ENCODE measurements around the gene CERS6.
"Not testable (repeated sequence)": the region's sequence is repeated elsewhere in the genome, so short reads cannot be mapped to it uniquely, and the experiment has no call there.

Gene CERS6

DNA sequence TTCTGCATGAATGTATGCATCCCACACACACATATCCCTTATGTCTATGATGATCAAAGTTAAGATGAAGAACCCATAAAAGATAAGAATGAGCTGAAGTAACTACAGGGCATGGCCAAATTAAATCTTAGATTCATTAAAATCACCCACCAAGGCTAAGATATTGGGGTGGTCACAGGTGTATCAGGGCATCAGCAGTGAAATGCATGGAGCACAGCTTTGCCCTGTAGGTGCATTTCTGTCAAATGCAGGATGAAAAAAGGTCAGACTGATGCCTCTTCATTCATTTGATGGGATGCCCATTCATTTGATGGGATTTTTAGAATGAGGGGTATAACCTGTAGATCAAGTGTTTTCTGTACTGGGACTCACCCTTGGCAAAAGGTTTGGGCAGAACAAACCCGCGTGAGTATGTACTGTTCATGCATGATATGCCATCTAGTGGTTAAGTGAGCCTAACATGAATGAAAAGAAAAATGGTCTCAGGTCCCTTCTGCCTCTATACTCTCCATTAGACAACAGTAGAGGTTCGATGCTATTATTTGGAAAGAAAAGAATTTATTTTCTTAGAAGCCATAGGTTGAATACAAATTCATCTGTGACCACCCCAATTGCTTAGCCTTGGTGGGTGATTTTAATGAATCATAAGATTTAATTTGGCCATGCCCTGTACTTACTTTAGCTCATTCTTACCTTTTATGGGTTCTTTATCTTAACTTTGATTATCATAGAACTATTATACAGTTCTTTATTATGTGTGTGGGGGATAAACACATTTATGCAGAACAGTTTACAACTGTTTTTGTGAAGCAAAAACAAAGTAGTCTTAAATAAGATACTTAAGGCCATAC lies 303.1 kb downstream of the CERS6 start:
- Mint-ChIP-seq H3K27ac (no peak overlapping the region), H3K4me1 (peaks cover 27% of the 10 kb centered on the region), H3K9me3 (no peaks in the 10 kb centered on the region), H3K36me3 (no peaks in the 10 kb centered on the region), H3K4me3 (no peak overlapping the region)
- ATAC-seq (peak; percentile 78), DNase-seq (ENCODE audit: low spot score in 2 of 2) (no peak)

DNA sequence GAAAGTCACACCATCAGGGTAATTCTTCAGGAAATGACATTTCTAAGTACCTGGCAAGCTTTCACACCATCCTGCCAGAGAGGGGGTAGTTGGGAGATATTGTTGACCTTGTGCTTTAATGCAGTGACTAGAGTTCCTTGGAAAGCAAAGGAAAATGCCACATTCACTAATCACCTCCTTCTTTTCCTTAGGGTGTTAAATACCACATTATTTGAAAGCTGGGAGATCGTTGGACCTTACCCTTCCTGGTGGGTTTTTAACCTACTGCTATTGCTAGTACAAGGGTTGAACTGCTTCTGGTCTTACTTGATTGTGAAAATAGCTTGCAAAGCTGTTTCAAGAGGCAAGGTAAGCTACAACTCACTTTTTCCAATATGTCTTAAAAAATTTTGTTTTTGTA lies 309.3 kb downstream of the CERS6 start:
- H3K4me3 Mint-ChIP-seq: no peak overlapping the region
- H3K4me1 Mint-ChIP-seq: no peaks in the 10 kb centered on the region
- no peak for ATAC-seq
- H3K9me3 Mint-ChIP-seq: no peaks in the 10 kb centered on the region
- H3K36me3 Mint-ChIP-seq: peaks cover 4% of the 10 kb centered on the region
- H3K27ac Mint-ChIP-seq: no peak overlapping the region
- no peak for DNase-seq (ENCODE audit: low spot score in 2 of 2)

DNA sequence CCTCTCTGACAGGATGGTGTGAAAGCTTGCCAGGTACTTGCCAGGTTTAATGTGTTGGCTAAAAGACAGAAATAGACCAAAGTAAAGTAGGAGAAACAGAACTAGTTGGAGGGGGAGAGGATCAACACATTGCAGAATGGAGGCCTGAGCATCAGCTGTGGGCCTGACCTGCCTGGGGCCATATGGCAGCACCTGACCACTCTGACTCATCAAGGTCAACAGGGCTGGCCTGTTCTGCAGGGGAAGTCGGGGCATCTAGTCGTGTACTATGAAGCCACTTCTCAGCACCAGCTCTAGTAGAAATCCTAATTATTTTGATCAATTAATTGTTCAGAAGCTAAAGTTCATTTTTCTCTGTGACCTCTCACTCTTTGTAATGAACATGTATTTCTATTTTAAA lies 310.5 kb downstream of the CERS6 start:
- Mint-ChIP-seq H3K27ac (no peak overlapping the region), H3K4me1 (no peaks in the 10 kb centered on the region), H3K36me3 (peaks cover 4% of the 10 kb centered on the region), H3K9me3 (no peaks in the 10 kb centered on the region), H3K4me3 (no peak overlapping the region)
- no peak for ATAC-seq
- no peak for DNase-seq (ENCODE audit: low spot score in 2 of 2)

DNA sequence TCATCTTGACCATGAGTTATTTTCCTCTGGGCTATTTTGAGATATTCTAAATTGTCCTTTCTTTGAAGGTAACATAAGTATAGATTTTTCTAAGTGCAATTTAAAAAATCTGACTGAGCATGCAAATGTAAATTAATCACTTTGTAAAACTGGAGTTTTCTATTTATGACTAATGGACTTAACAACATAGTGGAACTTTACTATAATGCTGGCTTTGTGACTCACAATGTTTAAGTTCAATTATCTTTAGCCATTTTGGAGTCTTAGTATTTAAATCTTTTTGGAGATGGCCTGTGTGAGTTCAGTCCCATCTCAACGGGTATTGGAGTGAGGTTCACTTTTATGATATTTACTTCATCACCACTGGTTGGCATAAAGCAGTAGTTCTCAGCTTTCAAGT lies 311.2 kb downstream of the CERS6 start:
- ATAC-seq (no peak), DNase-seq (ENCODE audit: low spot score in 2 of 2) (no peak)
- Mint-ChIP-seq H3K27ac (no peak overlapping the region), H3K4me3 (no peak overlapping the region), H3K36me3 (peaks cover 4% of the 10 kb centered on the region), H3K4me1 (no peaks in the 10 kb centered on the region), H3K9me3 (no peaks in the 10 kb centered on the region)

DNA sequence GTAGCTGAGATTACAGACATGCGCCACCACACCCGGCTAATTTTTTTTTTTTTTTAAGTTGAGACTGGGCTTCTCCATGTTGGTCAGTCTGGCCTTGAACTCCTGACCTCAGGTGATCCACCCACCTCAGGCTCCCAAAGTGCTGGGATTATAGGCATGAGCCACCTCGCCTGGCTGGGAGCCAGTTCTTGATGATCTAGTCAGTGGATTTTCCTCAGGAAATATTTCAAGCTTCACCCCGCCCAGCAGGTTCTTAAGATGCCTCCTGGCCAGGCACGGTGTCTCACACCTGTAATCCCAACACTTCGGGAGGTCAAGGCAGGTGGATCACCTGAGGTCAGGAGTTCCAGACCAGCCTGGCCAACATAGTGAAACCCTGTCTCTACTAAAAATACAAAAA lies 312.3 kb downstream of the CERS6 start:
- DNase-seq (ENCODE audit: low spot score in 2 of 2); ATAC-seq; H3K4me1 Mint-ChIP-seq; H3K27ac Mint-ChIP-seq; H3K9me3 Mint-ChIP-seq; H3K36me3 Mint-ChIP-seq; H3K4me3 Mint-ChIP-seq: not testable (repeated sequence)

DNA sequence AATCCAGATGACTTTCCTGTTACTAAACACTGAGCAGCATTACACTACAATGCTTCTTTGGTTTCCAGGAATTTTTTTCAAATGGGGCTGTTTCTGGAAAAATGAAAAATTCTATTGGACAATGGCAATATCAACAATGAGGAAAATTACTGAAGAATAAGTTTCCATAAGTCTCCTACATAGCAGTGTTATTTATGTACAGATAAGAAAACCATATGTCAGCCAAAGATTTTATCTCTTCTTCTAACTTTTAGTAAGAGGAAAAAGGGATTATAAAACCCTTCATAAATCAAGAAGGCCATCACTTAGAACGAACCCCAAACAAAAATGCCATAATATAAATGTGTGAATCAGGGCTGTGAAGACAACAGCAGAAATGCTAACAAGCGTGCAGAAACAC lies 314.7 kb downstream of the CERS6 start:
- Mint-ChIP-seq H3K27ac (no peak overlapping the region), H3K4me1 (no peaks in the 10 kb centered on the region), H3K4me3 (no peak overlapping the region), H3K36me3 (peaks cover 4% of the 10 kb centered on the region), H3K9me3 (no peaks in the 10 kb centered on the region)
- DNase-seq (ENCODE audit: low spot score in 2 of 2): no peak
- no peak for ATAC-seq

DNA sequence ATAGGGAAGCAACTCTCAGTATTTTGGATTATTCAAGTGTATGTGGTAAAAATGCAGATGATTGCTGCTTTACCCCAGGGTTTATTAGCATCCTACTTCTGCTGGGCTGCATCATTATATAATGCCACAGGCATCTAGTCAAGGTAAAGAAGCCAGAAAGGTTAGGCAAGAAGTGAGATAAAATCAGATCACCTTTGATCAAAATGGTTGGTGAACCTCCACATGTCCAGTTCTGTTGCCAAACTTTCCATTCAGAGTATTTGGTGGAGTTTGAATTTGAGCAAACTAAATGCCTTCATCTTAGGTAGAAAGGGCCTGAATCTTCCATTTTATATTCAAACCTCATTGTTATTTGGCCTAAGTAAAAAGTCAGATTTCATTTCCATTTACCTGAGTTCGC lies 316.6 kb downstream of the CERS6 start:
- H3K36me3 Mint-ChIP-seq: peaks cover 4% of the 10 kb centered on the region
- ATAC-seq (no peak), DNase-seq (ENCODE audit: low spot score in 2 of 2) (no peak)
- no peaks in the 10 kb centered on the region for H3K4me1 Mint-ChIP-seq
- no peak overlapping the region for H3K27ac Mint-ChIP-seq
- H3K4me3 Mint-ChIP-seq: no peak overlapping the region
- H3K9me3 Mint-ChIP-seq: no peaks in the 10 kb centered on the region

DNA sequence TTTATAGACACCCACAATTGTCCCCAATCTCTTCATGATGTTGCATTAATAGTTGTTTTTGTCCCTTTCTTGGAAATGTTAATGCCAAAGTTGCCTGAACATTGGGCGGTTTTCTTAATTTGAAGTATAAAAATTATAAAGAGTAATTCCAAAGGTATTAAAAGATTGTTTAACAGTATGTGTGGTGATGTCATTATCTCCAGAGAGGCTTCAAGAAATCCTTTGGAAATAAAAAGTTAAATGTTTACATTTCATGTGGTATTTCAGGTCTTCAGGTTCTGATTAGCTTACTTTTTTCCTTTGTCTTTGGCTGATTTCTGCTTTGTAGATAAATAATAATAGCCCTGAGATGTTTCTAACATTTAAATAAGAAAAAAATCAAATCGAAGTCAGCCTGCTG lies 317.1 kb downstream of the CERS6 start:
- no peak overlapping the region for H3K27ac Mint-ChIP-seq
- ATAC-seq (no peak), DNase-seq (ENCODE audit: low spot score in 2 of 2) (no peak)
- H3K36me3 Mint-ChIP-seq: peaks cover 4% of the 10 kb centered on the region
- no peak overlapping the region for H3K4me3 Mint-ChIP-seq
- no peaks in the 10 kb centered on the region for H3K9me3 Mint-ChIP-seq
- H3K4me1 Mint-ChIP-seq: no peaks in the 10 kb centered on the region

DNA sequence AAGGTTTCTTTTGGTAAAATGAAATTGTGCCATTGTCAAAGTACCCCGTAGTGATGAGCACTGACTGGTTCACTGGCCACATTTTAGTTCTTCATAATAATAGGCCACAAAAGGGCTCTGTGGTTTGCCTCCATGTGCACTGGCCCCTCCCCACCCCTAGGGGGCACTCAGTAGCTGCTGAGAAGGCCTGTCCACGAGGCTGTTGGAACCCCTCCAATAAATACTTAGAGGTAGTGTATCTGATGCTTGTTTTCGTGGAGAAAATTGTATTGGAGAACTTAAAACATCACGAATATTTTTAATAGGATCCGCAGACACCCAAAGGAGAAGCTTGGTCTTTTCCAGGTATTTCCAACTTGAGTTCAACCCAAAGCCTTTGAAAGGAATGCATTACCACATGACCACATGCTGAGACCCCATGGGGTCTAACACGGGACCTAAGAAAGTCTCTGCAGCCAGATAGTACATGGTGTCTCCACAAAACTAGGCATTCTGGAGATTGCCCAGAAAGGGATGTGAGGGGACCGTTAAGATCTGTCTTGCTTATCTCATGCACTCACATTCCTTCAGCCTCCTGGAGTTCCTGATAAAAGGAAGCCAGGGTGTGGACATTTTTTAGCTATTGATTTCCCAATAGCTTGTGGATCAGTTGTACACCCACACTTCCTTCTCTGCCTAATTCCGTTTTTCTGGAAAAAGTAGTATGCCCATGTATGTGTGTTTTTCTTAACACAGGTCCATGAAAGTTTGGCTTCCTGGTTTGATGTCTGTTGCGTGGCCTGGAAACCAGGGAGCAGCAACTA lies 317.8 kb downstream of the CERS6 start:
- Mint-ChIP-seq H3K36me3 (peaks cover 4% of the 10 kb centered on the region), H3K4me3 (no peak overlapping the region), H3K27ac (no peak overlapping the region), H3K9me3 (no peaks in the 10 kb centered on the region), H3K4me1 (no peaks in the 10 kb centered on the region)
- ATAC-seq: peak; percentile 72
- peak; percentile 22 to 72 for DNase-seq (ENCODE audit: low spot score in 2 of 2)

DNA sequence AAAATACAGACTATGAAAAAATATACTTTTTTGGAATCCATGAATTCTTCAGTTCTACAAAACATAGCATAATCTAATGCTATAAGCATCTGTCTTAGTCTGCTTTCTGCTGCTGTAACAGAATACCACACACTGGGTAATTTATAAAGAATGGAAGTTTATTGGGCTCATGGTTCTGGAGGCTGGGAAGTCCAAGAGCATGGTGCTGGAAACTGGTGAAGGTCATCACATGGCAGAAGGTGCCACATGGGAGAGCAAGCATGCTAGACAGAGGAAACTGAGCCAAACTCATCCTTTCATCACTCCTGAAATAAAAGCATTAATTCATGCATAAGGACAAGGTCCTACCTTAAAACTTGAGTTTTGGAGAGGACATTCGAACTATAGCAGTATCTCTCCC lies 319.8 kb downstream of the CERS6 start:
- Mint-ChIP-seq H3K4me1 (no peaks in the 10 kb centered on the region), H3K4me3 (no peak overlapping the region), H3K36me3 (no peaks in the 10 kb centered on the region), H3K9me3 (no peaks in the 10 kb centered on the region), H3K27ac (no peak overlapping the region)
- DNase-seq (ENCODE audit: low spot score in 2 of 2) (no peak), ATAC-seq (no peak)

DNA sequence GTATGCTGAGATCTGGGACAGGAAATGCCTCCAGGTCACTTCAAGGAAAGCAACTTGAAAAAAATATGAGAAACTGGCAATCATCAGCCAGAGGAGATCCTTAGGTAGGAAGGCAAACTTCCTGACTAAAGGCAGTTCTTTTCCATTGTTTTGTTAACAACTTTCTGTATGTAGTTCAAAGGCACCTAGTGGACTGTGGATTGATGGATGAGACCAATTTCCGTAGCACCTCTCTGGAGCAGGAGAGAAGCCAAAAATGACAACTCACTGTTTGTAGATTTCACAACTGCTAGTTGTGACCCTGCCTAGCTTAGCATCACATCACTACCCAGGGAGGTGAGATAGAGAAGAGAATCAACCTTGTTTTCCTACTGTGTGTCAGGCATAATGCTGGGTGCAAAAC lies 324.6 kb downstream of the CERS6 start:
- Mint-ChIP-seq H3K4me3 (no peak overlapping the region), H3K27ac (no peak overlapping the region), H3K4me1 (peaks cover 5% of the 10 kb centered on the region), H3K36me3 (no peaks in the 10 kb centered on the region), H3K9me3 (no peaks in the 10 kb centered on the region)
- DNase-seq (ENCODE audit: low spot score in 2 of 2): no peak
- no peak for ATAC-seq

DNA sequence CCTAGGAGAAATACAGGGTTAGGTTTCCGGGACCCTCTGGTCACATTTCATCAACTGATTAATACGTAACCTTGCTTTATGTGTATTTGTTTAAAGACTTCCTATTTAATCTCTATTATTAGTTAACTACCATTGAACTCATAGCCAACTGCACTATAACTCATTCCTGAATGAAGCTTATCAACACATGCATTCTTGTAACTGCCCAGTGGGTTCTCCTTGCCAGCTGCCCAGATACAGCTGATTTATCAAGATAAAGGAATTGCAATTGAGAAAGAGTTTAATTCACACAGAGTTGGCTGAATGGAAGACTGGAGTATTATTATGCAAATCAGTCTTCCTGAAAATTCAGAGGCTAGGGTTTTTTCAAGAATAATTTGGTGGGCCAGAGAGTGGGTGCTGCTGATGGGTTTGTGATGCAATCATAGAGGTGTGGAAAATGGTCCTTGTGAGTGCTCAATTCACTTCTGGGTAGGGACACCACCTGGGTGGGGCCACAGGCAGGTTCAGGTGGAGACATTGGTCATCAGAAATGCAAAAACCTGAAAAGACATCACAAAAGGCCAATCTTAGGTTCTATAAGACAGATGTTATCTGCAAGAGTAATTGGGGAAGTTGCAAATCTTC lies 325.2 kb downstream of the CERS6 start:
- no peak overlapping the region for H3K27ac Mint-ChIP-seq
- no peak for DNase-seq (ENCODE audit: low spot score in 2 of 2)
- no peak overlapping the region for H3K4me3 Mint-ChIP-seq
- peaks cover 5% of the 10 kb centered on the region for H3K4me1 Mint-ChIP-seq
- H3K9me3 Mint-ChIP-seq: no peaks in the 10 kb centered on the region
- no peaks in the 10 kb centered on the region for H3K36me3 Mint-ChIP-seq
- no peak for ATAC-seq

DNA sequence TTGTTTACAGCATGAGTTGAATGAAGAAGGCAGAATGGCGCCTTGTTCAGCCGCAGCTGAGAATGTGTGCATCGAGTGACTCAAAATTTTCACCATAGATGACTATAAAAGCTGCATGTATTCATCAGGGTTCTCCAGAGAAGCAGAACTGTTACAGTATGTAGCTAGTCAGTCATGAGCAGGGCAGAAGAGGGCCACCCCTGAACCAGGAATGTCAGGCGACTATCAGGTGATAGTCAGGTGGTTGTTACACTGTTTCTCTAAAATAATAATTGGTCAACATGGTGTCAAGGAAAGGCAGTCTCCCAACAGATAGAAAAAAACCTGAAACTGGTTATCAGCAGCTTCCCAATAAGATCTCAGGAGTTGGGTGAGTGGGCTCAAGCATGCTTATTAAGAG lies 326.2 kb downstream of the CERS6 start:
- H3K9me3 Mint-ChIP-seq: no peaks in the 10 kb centered on the region
- DNase-seq (ENCODE audit: low spot score in 2 of 2) (no peak), ATAC-seq (peak; percentile 66)
- no peak overlapping the region for H3K4me3 Mint-ChIP-seq
- peaks cover 5% of the 10 kb centered on the region for H3K4me1 Mint-ChIP-seq
- H3K36me3 Mint-ChIP-seq: no peaks in the 10 kb centered on the region
- H3K27ac Mint-ChIP-seq: no peak overlapping the region

DNA sequence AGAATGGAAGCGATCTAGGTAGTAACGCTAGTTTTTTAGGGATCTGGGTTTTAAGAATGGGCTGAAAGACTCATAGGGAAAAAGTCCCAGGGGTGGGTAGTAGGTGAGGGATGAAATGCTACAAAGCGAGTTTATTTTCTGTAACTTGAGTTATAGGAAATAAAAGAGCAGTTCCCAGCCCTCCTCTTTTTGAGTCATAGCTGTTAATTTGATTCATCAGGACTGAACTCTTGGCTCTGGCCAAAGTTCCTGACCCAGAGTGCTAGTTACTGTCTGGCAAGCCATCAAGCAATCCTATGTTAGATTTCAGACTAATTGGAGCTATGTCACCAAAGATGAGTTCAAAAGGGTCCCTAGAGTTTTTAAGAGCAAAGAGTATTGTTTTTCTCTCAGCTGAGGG lies 328.9 kb downstream of the CERS6 start:
- Mint-ChIP-seq H3K4me3 (no peak overlapping the region), H3K4me1 (peaks cover 5% of the 10 kb centered on the region), H3K36me3 (no peaks in the 10 kb centered on the region), H3K27ac (no peak overlapping the region), H3K9me3 (no peaks in the 10 kb centered on the region)
- DNase-seq (ENCODE audit: low spot score in 2 of 2) (no peak), ATAC-seq (no peak)

DNA sequence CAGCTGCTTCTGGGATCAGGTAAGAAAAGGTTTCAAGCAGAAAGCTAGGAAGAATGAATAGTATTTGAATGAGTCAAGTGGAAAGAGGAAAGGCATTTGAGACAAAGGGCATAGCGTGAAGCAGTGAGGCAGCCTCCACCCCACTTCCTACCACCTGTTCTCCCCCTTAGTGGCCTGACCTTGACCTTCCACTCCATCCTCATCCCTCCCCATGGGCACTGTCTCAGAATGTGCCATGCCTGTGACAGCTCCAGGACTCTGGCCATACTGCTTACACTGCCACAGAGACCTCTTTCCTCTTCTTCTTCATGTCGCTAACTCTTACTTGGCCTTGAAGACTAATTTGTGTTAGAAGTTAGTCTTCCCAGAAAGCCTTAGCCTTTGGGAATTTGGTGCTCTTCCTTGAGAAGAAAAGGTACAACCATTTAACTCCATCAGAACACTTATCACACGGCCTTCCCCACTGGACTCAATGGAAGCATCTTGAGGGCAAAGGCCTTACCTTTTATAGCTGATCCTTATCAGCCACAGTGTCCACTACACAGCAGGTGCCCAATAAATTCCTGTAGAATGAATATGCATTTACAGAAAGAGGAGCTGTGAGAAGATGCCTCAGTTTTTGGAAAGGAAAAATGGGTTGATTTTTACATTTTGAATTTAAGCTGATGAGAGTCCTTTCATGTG lies 331.2 kb downstream of the CERS6 start:
- no peak overlapping the region for H3K27ac Mint-ChIP-seq
- no peak overlapping the region for H3K4me3 Mint-ChIP-seq
- H3K36me3 Mint-ChIP-seq: no peaks in the 10 kb centered on the region
- H3K4me1 Mint-ChIP-seq: peaks cover 3% of the 10 kb centered on the region
- H3K9me3 Mint-ChIP-seq: no peaks in the 10 kb centered on the region
- DNase-seq (ENCODE audit: low spot score in 2 of 2) (no peak), ATAC-seq (no peak)

Data from stimulated activated effector memory CD8-positive, alpha-beta T cell treated with anti-CD3 and anti-CD28 coated beads, Interleukin-12 subunit alpha, Interleukin-12 subunit beta, amount 100 ng/mL, for 72 hours (primary cell).